Measurements from ENCODE around the gene ZNF12.

- TF ChIP-seq CTCF (IDR thresholded peaks at IDR 0.05) (no peak), POLR2AphosphoS5 (IDR thresholded peaks at IDR 0.05) (no peak), EP300 (IDR thresholded peaks at IDR 0.05) (no peak)
Measured at GRCh38 chr7:6649241-6649961, 57.3 kb downstream of the ZNF12 start.
